Stimulated activated CD4-positive, alpha-beta T cell treated with anti-CD3 and anti-CD28 coated beads, Interleukin-1b, Interleukin-23, amount 100 ng/mL, for 24 hours (primary cell): ENCODE data around the gene PRODH2.

Experiments
- DNase-seq, 4 experiments: peaks; one replicate each; pipeline ENCODE4 v3.0.0-alpha.2; 2020; ENCODE audit warnings: low read depth in 4 of 4, low spot score in 1 of 4

PRODH2 gene

GRCh38 chr19:35812220-35813042, at the start of gene PRODH2:
PRODH2 (minus strand) TSS chr19:35812845; CDS start chr19:35812805, 40 bp downstream.
- no peak for DNase-seq

- no peak for DNase-seq
These were observed 49.1 kb upstream of the PRODH2 start for GRCh38 chr19:35861640-35862160.

GRCh38 chr19:35860818-35861639, 48.4 kb upstream of the PRODH2 start:
- no peak for DNase-seq

- DNase-seq: no peak
These were observed 47.8 kb upstream of the PRODH2 start for GRCh38 chr19:35860436-35860817.

- no peak for DNase-seq
These were observed 46.8 kb upstream of the PRODH2 start for GRCh38 chr19:35859414-35859813.

GRCh38 chr19:35858311-35858710, 45.7 kb upstream of the PRODH2 start:
- no peak for DNase-seq

GRCh38 chr19:35856546-35857149, 44.0 kb upstream of the PRODH2 start, which contains the start of gene KIRREL2:
KIRREL2 (plus strand) TSS chr19:35856911; CDS start chr19:35857120, 209 bp downstream.
- DNase-seq: peak in 2 of 4 experiments; percentile 14 to 20

- no peak for DNase-seq
These were observed 40.6 kb upstream of the PRODH2 start for GRCh38 chr19:35853038-35853756.

GRCh38 chr19:35852029-35852780, 39.6 kb upstream of the PRODH2 start, which contains the start of gene NPHS1:
NPHS1 (minus strand) TSS chr19:35852504; CDS start chr19:35851837, 667 bp downstream.
- DNase-seq: no peak

- DNase-seq: no peak
These were observed 38.8 kb upstream of the PRODH2 start for GRCh38 chr19:35851213-35852028.

GRCh38 chr19:35848919-35849505, 36.4 kb upstream of the PRODH2 start:
- DNase-seq: no peak

- no peak for DNase-seq
These were observed 35.8 kb upstream of the PRODH2 start for GRCh38 chr19:35848486-35848885.

- DNase-seq: no peak
These were observed 35.3 kb upstream of the PRODH2 start for GRCh38 chr19:35847911-35848310.

GRCh38 chr19:35846038-35846668, 33.5 kb upstream of the PRODH2 start:
- DNase-seq: no peak

GRCh38 chr19:35845215-35846037, 32.8 kb upstream of the PRODH2 start:
- DNase-seq: no peak

GRCh38 chr19:35844482-35845214, 32.0 kb upstream of the PRODH2 start:
- DNase-seq: no peak
